Endodermal cell (in vitro differentiated cells): ENCODE data around the gene PODXL2. TPM values are rescaled to one million over a fixed set of nuclear protein-coding genes. Genes with fewer than 3 reads are reported as not detected.

Source experiments
- DNase-seq: peaks from one replicate; pipeline ENCODE4 v3.0.0-alpha.2; 2017
- H3K27ac ChIP-seq: 2 replicates; pipeline ENCODE4 v1.5.1; 2013; ENCODE audit warnings: mild to moderate bottlenecking, low read depth, low read length, moderate library complexity
- H3K27me3 ChIP-seq: 2 replicates; pipeline ENCODE4 v1.6.1; 2013; ENCODE audit warnings: mild to moderate bottlenecking, low read length, moderate library complexity; ENCODE audit not compliant: insufficient read depth, control insufficient read depth, poor library complexity, severe bottlenecking
- H3K36me3 ChIP-seq: 2 replicates; pipeline ENCODE4 v1.7.0; 2013; ENCODE audit warnings: mild to moderate bottlenecking, low read length, moderate library complexity; ENCODE audit not compliant: control insufficient read depth, insufficient read depth
- H3K4me1 ChIP-seq: one replicate; pipeline ENCODE4 v1.7.0; 2013; ENCODE audit warnings: low read length; ENCODE audit not compliant: control insufficient read depth, insufficient read depth
- H3K4me3 ChIP-seq: 2 replicates; pipeline ENCODE4 v1.5.1; 2013; ENCODE audit warnings: mild to moderate bottlenecking, low read length, moderate library complexity
- H3K9ac ChIP-seq: 2 replicates; pipeline ENCODE4 v1.6.1; 2013; ENCODE audit warnings: mild to moderate bottlenecking, low read length, moderate library complexity; ENCODE audit not compliant: poor library complexity, severe bottlenecking; ENCODE audit errors: extremely low read depth
- H3K9me3 ChIP-seq: 2 replicates; pipeline ENCODE4 v1.6.1; 2013; ENCODE audit warnings: mild to moderate bottlenecking, low read length, moderate library complexity; ENCODE audit not compliant: control insufficient read depth
- H3K27ac Mint-ChIP-seq: 2 replicates; pipeline ENCODE4 v1.8.0; 2020; ENCODE audit warnings: mixed read lengths
- H3K27me3 Mint-ChIP-seq: 2 replicates; pipeline ENCODE4 v1.8.0; 2021; ENCODE audit warnings: mild to moderate bottlenecking, mixed read lengths; ENCODE audit not compliant: insufficient read depth
- H3K36me3 Mint-ChIP-seq: 2 replicates; pipeline ENCODE4 v1.8.0; 2020; ENCODE audit warnings: low read depth, mixed read lengths
- H3K4me1 Mint-ChIP-seq: 2 replicates; pipeline ENCODE4 v1.8.0; 2020; ENCODE audit warnings: mixed read lengths
- H3K4me3 Mint-ChIP-seq: 2 replicates; pipeline ENCODE4 v1.8.0; 2020; ENCODE audit warnings: mild to moderate bottlenecking, moderate library complexity, mixed read lengths
- H3K9me3 Mint-ChIP-seq: 2 replicates; pipeline ENCODE4 v1.8.0; 2020; ENCODE audit warnings: mild to moderate bottlenecking, mixed read lengths
- WGBS, 2 experiments: methylation state at CpG; one replicate each; pipeline versions ENCODE4 v1.1.5 to v1.1.7; 2013; ENCODE audit warnings: missing lambda C conversion rate in 2 of 2, mixed read lengths in 1 of 2; ENCODE audit not compliant: insufficient coverage in 1 of 2, insufficient read length in 1 of 2; 5-methylcytosine and 5-hydroxymethylcytosine counted together
- microRNA-seq: library from miRNA; unstranded; fragments of <30 nt; microRNA quantifications from one replicate; pipeline ENCODE4 v1.2.0, GENCODE V29; 2020; ENCODE audit warnings: borderline microRNAs expressed
- total RNA-seq, 2 donors: library from RNA; stranded (reverse); fragmentation: NEBNext Ultra II Directional in 1 of 2; extraction: Animal tissue kit (Norgen Biotek cat#: 25700) in 1 of 2; gene quantifications; 2 replicates in 1 of 2; 3 replicates in 1 of 2; pipeline ENCODE4 v1.2.1, GENCODE V29; 2021
- TF ChIP-seq, protein P1 (sequence below): fragments of 200-600 bp; sonication (generic); conservative IDR thresholded peaks from 2 replicates; pipeline ENCODE4 v1.5.0; 2021; ENCODE audit warnings: antibody characterized with exemption, mild to moderate bottlenecking

Gene PODXL2
- total RNA-seq, 2 donors from 2014 or later: 11.8 to 16.5 TPM

DNA sequence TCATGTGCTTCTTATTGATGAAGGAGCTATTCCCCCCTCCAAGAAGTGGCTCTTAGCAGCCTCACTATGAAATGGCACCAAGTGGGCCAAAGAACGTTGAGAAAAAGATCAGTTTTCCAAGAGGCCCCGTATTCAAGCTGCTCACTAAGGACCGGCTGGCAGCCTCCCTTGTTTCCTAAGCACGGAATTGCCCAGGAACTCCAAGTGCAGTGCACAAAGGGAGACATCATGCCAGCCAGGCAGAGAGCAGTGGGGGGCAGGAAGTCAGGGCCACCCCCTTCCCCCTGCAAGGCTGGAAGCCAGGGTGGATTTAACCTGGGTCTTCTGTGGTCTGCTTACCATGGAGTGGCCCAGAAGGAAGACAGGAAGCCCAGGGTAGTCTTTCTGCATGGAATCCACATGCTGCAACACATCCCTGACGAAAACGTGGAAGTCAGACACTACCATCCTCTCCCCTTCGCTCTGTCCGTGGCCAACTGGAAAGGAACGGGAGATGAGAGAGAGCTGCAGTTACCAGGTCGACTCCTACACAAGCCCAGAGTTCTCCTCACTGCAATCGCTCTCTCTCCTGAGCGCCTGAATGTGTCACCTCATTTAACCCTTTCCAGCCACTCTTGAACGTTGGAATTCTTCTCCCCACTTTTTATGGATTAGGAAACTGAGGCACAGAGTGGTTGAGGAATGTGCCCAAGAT lies 93.3 kb downstream of the PODXL2 start:
- Mint-ChIP-seq H3K36me3 (no peaks in the 10 kb centered on the region), H3K9me3 (no peaks in the 10 kb centered on the region), H3K4me3 (no peak overlapping the region), H3K27ac (no peak overlapping the region), H3K27me3 (peaks cover 32% of the 10 kb centered on the region), H3K4me1 (peaks cover 5% of the 10 kb centered on the region)
- 83 to 86% methylated on average over 8 to 13 of the region's 13 CpGs for WGBS, 2 experiments
- Histone ChIP-seq H3K27ac (no peak overlapping the region), H3K9ac (no peak overlapping the region), H3K4me1 (no peaks in the 10 kb centered on the region), H3K9me3 (no peaks in the 10 kb centered on the region), H3K27me3 (no peaks in the 10 kb centered on the region), H3K36me3 (no peaks in the 10 kb centered on the region), H3K4me3 (no peak overlapping the region)
- DNase-seq: no peak
- TF ChIP-seq, protein P1, sequence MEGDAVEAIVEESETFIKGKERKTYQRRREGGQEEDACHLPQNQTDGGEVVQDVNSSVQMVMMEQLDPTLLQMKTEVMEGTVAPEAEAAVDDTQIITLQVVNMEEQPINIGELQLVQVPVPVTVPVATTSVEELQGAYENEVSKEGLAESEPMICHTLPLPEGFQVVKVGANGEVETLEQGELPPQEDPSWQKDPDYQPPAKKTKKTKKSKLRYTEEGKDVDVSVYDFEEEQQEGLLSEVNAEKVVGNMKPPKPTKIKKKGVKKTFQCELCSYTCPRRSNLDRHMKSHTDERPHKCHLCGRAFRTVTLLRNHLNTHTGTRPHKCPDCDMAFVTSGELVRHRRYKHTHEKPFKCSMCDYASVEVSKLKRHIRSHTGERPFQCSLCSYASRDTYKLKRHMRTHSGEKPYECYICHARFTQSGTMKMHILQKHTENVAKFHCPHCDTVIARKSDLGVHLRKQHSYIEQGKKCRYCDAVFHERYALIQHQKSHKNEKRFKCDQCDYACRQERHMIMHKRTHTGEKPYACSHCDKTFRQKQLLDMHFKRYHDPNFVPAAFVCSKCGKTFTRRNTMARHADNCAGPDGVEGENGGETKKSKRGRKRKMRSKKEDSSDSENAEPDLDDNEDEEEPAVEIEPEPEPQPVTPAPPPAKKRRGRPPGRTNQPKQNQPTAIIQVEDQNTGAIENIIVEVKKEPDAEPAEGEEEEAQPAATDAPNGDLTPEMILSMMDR: no peak

Small RNA genes within 50 kb of the gene (microRNA-seq; reads per million reads assigned to microRNA genes)
- not detected for gene MIR7976

Other genes starting within 250 kb of the PODXL2 start
- gene TPRA1, start 38.5 kb upstream of the PODXL2 start, total RNA-seq: 10 to 100 TPM; 22.9 TPM
- 10 to 100 TPM; 91.5 to 95.9 TPM for gene MCM2, start 30.8 kb upstream of the PODXL2 start, total RNA-seq
- gene ABTB1, start 43.8 kb downstream of the PODXL2 start, total RNA-seq: 10 to 100 TPM; 10.7 to 14.4 TPM
- under 1 TPM in 1 of 2 donors, not detected in 1; 0.22 TPM for gene MGLL, start 193.3 kb downstream of the PODXL2 start, total RNA-seq